ENCODE results near the gene USP7.

- no peak for TF ChIP-seq CTCF (IDR thresholded peaks at IDR 0.05)
- TF ChIP-seq POLR2AphosphoS5 (IDR thresholded peaks at IDR 0.05), result no peak
These were observed 13.9 kb downstream of the USP7 start for GRCh38 chr16:8949536-8950418.

All from upper lobe of left lung (tissue), 4 donors.